ENCODE measurements around the gene SLC7A11. TPM values are rescaled to one million over a fixed set of nuclear protein-coding genes. Genes with fewer than 3 reads are reported as not detected.

The SLC7A11 gene
- total RNA-seq, 2 experiments from 2014 or later: 5.2 to 5.3 TPM

- no peaks in the 10 kb centered on the region for H3K9me3 Mint-ChIP-seq
- no peak for DNase-seq
- no peaks in the 10 kb centered on the region for H3K27me3 Mint-ChIP-seq
- no peaks in the 10 kb centered on the region for H3K4me1 Mint-ChIP-seq
- H3K4me3 Mint-ChIP-seq: no peak overlapping the region
- H3K36me3 Mint-ChIP-seq: no peaks in the 10 kb centered on the region
- no peak overlapping the region for H3K27ac Mint-ChIP-seq
These were observed 36.5 kb downstream of the SLC7A11 start for GRCh38 chr4:138205531-138206233.

- Mint-ChIP-seq H3K36me3 (no peaks in the 10 kb centered on the region), H3K27ac (no peak overlapping the region), H3K27me3 (no peaks in the 10 kb centered on the region), H3K4me3 (no peak overlapping the region), H3K9me3 (no peaks in the 10 kb centered on the region), H3K4me1 (peaks cover 2% of the 10 kb centered on the region)
- DNase-seq: no peak
These were observed 37.6 kb downstream of the SLC7A11 start for GRCh38 chr4:138204507-138204906.

DNA sequence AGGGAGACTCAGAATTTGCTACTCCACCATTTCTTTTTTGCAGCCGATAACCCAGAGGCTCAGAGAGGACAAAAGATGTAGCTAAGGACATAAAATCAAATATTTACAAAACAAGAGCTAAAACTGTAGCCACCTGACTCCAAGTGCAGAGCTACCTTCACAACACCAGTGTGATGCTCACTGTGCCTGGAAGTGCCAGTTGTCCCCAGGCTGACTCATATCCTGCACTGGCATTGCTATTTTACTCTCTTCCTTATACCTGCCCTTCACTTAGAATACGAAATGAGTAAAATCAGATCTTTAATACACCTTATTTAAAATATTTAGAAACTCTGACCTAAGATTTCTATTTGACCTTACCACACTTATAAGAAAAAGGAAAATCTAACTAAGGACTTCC, 39.5 kb downstream of the SLC7A11 start:
- H3K4me3 Mint-ChIP-seq: no peak overlapping the region
- no peaks in the 10 kb centered on the region for H3K36me3 Mint-ChIP-seq
- no peaks in the 10 kb centered on the region for H3K9me3 Mint-ChIP-seq
- no peak overlapping the region for H3K27ac Mint-ChIP-seq
- DNase-seq: no peak
- peaks cover 2% of the 10 kb centered on the region for H3K4me1 Mint-ChIP-seq
- H3K27me3 Mint-ChIP-seq: no peaks in the 10 kb centered on the region

DNA sequence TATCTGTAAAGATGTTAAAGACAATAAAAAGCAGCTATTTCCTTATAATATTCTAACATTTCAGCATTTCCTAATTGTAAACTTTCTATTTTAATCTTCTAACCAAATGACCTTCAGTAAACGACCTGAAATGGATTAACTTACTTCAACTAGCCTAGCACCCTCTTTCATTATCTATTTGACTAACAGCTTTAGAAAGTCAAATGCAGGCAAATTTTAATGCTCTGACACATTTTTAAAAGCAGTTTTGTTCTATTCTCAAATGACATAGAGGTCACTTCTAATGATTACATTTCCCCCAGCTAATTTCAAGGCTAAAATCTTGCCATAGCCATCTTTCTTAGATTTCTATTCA, 41.9 kb downstream of the SLC7A11 start:
- DNase-seq: no peak
- Mint-ChIP-seq H3K36me3 (no peaks in the 10 kb centered on the region), H3K9me3 (no peaks in the 10 kb centered on the region), H3K4me3 (no peak overlapping the region), H3K27ac (no peak overlapping the region), H3K4me1 (peaks cover 2% of the 10 kb centered on the region), H3K27me3 (no peaks in the 10 kb centered on the region)

- Mint-ChIP-seq H3K4me3 (no peak overlapping the region), H3K9me3 (no peaks in the 10 kb centered on the region)
These were observed 42.4 kb downstream of the SLC7A11 start for GRCh38 chr4:138199568-138200235.

DNA sequence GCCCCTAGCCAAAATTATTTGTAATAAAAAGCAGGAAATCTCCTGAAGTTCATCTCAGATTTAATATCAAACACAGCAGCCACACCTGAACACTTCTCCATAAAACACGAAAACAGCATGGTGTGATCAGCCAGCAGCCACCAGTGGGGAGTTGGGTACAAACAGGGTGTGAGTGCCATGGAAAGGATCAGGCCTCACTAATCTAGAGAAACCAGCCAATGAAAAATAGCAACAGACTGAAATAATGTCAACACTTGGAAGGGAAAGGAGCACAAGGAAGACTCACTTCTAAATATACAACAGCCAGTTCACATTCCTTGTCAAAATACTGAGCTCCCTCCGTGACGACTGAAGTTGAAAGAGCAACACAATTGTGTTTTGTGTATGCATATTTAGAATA, 46.0 kb downstream of the SLC7A11 start:
- peaks cover 5% of the 10 kb centered on the region for H3K27me3 Mint-ChIP-seq
- H3K9me3 Mint-ChIP-seq: no peaks in the 10 kb centered on the region
- no peaks in the 10 kb centered on the region for H3K36me3 Mint-ChIP-seq
- H3K27ac Mint-ChIP-seq: no peak overlapping the region
- H3K4me3 Mint-ChIP-seq: no peak overlapping the region
- peaks cover 2% of the 10 kb centered on the region for H3K4me1 Mint-ChIP-seq
- DNase-seq: no peak

More at GRCh38 chr4:138199568-138200235, 42.4 kb downstream of the SLC7A11 start:
- Mint-ChIP-seq H3K27ac (no peak overlapping the region), H3K27me3 (no peaks in the 10 kb centered on the region), H3K4me1 (peaks cover 2% of the 10 kb centered on the region), H3K36me3 (no peaks in the 10 kb centered on the region)
- DNase-seq: no peak

DNA sequence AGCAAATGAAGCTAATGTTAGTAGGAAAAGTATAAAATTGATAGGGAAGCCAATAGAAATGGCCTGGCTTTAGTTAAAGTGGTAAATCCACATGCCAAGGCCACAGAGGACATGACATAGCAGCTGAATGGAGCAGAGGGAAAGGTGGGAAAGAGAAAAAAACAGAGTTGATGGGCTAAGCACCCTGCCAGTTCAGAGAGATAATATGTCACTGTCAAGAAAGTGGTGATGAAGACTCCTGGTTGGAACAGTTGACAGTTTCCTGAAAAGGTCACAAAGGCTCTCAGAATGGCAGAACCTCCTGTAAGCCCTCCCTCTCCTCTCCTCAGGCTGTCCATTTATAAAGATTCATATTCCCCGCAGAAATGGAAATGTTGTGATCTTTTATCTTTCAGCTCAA, 48.2 kb downstream of the SLC7A11 start:
- Mint-ChIP-seq H3K36me3 (no peaks in the 10 kb centered on the region), H3K27me3 (peaks cover 7% of the 10 kb centered on the region), H3K4me3 (no peak overlapping the region), H3K4me1 (no peaks in the 10 kb centered on the region), H3K9me3 (no peaks in the 10 kb centered on the region), H3K27ac (no peak overlapping the region)
- DNase-seq: no peak

- H3K4me1 Mint-ChIP-seq: no peaks in the 10 kb centered on the region
- no peaks in the 10 kb centered on the region for H3K36me3 Mint-ChIP-seq
- no peaks in the 10 kb centered on the region for H3K9me3 Mint-ChIP-seq
- H3K27ac Mint-ChIP-seq: no peak overlapping the region
- no peak for DNase-seq
- peaks cover 7% of the 10 kb centered on the region for H3K27me3 Mint-ChIP-seq
- no peak overlapping the region for H3K4me3 Mint-ChIP-seq
These were observed 50.0 kb downstream of the SLC7A11 start for GRCh38 chr4:138192113-138192512.

DNA sequence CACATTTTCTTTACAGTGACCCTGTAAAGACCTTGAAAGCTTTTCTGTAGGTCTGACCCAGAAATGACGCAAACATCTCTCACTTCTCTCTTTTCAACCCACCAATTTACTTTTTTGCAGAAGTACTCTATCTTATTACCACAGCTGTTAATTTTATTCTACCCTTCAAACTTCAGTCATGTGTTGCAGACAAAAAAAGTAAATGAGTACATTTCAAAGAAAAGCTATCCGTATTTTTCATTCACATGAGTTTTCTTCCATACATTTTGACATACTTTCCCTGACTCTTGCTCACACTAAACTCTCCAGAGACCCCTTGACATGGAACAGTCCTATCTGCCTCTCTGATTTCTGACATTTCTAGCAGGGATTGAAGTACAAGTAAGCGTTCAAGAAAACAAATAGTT, 51.7 kb downstream of the SLC7A11 start:
- Mint-ChIP-seq H3K27me3 (peaks cover 7% of the 10 kb centered on the region), H3K9me3 (no peaks in the 10 kb centered on the region), H3K4me3 (no peak overlapping the region), H3K27ac (no peak overlapping the region), H3K36me3 (no peaks in the 10 kb centered on the region), H3K4me1 (no peaks in the 10 kb centered on the region)
- DNase-seq: no peak

DNA sequence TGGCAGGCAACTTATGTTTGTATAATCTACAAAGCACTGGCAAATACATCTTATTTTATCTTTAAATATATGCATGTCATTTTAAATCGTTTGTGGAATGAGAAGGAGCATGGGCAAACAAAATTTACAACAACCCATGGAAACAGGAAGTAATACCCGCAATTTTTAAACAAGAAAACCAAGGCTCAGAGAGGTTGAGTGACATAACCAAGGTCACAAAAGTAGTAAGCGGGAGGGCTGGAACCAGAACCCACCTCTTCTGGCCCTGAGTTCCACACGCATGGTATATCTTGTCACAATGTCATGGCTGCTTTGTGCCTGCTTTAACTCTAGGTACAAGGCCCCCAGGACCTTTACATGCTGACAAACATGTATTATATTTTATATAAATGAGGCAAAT, 52.9 kb downstream of the SLC7A11 start:
- H3K4me1 Mint-ChIP-seq: no peaks in the 10 kb centered on the region
- no peak for DNase-seq
- H3K27ac Mint-ChIP-seq: no peak overlapping the region
- no peaks in the 10 kb centered on the region for H3K36me3 Mint-ChIP-seq
- H3K4me3 Mint-ChIP-seq: no peak overlapping the region
- peaks cover 7% of the 10 kb centered on the region for H3K27me3 Mint-ChIP-seq
- H3K9me3 Mint-ChIP-seq: no peaks in the 10 kb centered on the region

DNA sequence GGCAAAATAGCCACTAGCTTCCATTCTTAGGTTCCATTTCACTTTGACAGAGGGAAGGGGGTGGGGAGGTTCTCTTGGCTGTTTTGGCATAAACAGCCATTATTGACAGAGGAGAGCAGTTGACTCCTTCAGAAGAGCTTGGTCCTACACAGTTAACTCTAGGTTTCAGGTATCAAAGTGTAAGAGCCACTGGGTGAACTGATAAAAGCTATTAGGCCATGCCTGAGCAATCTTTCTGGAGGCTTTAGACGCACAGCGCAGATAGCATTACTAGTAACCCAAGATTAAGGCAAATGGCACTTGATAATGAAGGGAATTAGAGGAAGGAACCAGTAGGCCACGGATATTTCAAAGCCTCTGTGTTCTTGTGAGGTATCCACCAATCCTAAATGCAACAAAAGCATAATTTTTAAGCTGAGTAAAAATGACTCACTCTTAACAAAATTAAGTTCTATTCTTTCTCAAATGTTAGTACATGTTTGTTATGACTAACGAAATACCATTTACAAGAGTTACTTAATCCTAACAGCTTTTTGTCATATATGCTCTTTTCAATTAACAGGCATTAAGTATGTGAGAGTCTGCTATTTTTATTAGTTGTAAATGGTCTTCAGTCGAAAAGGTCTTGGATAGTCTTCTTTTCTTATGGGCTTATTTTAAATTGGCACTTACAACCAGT, 53.6 kb downstream of the SLC7A11 start:
- Mint-ChIP-seq H3K9me3 (no peaks in the 10 kb centered on the region), H3K27me3 (peaks cover 7% of the 10 kb centered on the region), H3K36me3 (no peaks in the 10 kb centered on the region), H3K4me3 (no peak overlapping the region), H3K27ac (no peak overlapping the region), H3K4me1 (no peaks in the 10 kb centered on the region)
- no peak for DNase-seq

DNA sequence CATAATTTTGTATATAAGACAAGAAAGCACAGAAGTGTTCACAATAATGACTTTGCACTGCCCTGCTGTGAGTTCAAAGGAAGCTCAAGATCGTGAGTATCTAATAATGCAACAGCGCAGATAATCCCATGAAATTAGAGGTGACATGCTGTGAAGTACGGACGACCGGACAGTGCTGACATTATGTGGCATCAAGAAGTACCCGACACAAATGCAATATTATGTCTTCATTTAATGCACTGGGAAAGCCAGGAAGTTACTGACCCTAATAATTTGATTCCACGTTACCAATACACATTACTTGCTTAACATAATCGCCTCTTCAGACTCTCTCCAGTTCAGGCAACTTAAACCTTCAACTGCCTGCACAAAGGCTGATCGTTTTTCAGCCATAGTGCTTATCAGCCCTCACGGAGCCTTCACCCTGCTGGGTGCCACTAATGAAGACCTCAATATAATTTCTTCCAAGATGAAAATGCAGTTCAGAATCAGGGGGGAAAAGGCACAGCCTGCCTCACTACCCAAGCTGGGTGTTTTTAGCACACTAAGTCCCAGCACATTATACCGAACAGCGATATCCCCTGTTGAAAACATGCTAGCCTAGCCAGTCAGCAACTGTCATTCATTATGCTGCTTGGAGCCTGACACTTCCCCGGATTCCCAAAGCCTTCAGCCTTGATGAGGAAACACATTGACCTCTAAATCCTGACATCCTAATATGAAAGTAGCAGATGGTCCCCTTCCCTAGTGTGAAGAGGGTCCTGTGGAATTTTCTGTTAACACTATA, 56.1 kb downstream of the SLC7A11 start:
- DNase-seq: no peak
- Mint-ChIP-seq H3K9me3 (no peaks in the 10 kb centered on the region), H3K36me3 (no peaks in the 10 kb centered on the region), H3K27me3 (peaks cover under 1% of the 10 kb centered on the region), H3K4me1 (no peaks in the 10 kb centered on the region), H3K27ac (no peak overlapping the region), H3K4me3 (no peak overlapping the region)

DNA sequence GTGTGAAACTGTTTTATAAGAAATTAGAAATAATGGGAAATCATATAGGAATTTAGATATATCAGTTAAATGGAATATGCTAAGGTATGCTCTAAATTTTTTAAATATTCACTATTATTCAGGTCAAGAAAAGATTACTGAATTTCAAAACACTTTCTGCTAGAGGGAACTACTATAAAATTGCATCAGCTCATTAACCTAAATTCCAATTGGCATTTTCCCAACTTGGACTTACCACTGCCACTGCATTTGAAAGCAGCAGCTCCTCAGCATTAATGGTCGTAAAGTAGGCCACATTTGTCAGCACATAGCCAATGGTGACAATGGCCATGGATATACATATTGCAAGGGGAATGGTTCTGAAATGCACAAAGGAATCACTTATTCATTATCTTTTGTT, 57.3 kb downstream of the SLC7A11 start:
- Mint-ChIP-seq H3K4me3 (no peak overlapping the region), H3K27me3 (no peaks in the 10 kb centered on the region), H3K27ac (no peak overlapping the region), H3K4me1 (no peaks in the 10 kb centered on the region), H3K9me3 (no peaks in the 10 kb centered on the region), H3K36me3 (no peaks in the 10 kb centered on the region)
- DNase-seq: no peak

DNA sequence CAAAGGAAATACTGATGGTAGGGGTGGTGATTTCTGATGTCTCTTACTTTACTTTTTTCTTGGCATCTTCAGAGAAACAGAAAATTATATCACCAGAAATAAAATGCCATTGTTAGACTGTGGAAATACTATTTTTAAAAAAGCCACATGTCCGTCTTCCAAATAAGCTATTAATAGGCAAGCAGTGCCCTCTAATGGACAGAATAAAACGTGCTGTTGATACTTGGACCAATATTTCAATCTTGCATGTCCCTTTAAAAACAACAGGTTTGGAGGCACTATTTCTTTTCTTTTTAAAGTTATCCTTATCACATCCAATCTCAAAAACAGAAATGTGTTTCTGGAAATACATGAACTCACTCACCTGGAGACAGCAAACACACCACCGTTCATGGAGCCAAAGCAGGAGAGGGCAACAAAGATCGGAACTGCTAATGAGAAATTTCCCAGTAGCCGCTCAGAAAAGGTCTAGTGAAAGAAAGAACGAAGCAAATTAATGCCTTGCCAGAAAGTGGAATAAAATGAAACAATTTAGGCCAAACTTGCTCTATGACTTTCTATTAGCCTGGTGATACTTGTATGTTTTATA, 59.2 kb downstream of the SLC7A11 start:
- no peaks in the 10 kb centered on the region for H3K9me3 Mint-ChIP-seq
- no peaks in the 10 kb centered on the region for H3K27me3 Mint-ChIP-seq
- H3K27ac Mint-ChIP-seq: no peak overlapping the region
- peaks cover 2% of the 10 kb centered on the region for H3K36me3 Mint-ChIP-seq
- no peak overlapping the region for H3K4me3 Mint-ChIP-seq
- DNase-seq: no peak
- H3K4me1 Mint-ChIP-seq: no peaks in the 10 kb centered on the region

DNA sequence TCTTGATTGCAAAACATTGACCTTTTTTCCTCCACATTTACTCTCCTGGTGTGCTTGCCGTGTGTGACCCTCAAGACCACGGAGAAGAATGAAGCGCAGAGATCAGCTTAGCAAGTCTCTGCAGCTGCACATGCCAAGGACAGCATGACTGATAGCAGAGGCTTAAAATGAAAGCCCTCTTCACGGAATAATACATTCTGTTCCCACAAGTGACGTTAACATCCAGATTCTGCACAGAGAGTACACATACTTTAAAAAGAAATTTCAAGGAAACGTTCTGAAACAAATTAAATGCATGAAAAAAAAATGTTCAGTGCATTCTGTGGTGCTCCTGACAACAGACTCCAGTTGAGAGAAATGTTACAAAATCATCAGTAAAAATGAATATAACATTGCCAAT, 60.9 kb downstream of the SLC7A11 start:
- no peaks in the 10 kb centered on the region for H3K9me3 Mint-ChIP-seq
- H3K4me1 Mint-ChIP-seq: no peaks in the 10 kb centered on the region
- DNase-seq: no peak
- H3K4me3 Mint-ChIP-seq: no peak overlapping the region
- no peak overlapping the region for H3K27ac Mint-ChIP-seq
- peaks cover 5% of the 10 kb centered on the region for H3K36me3 Mint-ChIP-seq
- H3K27me3 Mint-ChIP-seq: no peaks in the 10 kb centered on the region

All from activated naive CD8-positive, alpha-beta T cell treated with anti-CD3 and anti-CD28 coated beads for 36 hours (primary cell).